Measurements from ENCODE around the gene CRPPA. TPM values are rescaled to one million over a fixed set of nuclear protein-coding genes. Genes with fewer than 3 reads are reported as not detected.

The CRPPA gene
- total RNA-seq (2022; extraction: Qiagen RNA extraction), result 0.45 to 0.67 TPM (median 0.60 TPM) in 5 replicates

GRCh38 chr7:16421333-16422102, at the start of gene CRPPA:
Gene CRPPA (minus strand): TSS chr7:16421538. CDS start chr7:16421322, 216 bp downstream.

GRCh38 chr7:16465469-16466361, 44.4 kb upstream of the CRPPA start, which contains the start of gene SOSTDC1:
Gene SOSTDC1 (minus strand): TSS chr7:16465738. CDS start chr7:16465668, 70 bp downstream.

Other genes starting within 250 kb of the CRPPA start
- gene SOSTDC1, start 44.2 kb upstream of the CRPPA start, total RNA-seq (2022; extraction: Qiagen RNA extraction), result not detected in 5 replicates
- not detected in 5 replicates for gene LRRC72, start 105.3 kb upstream of the CRPPA start, total RNA-seq (2022; extraction: Qiagen RNA extraction)
- gene ANKMY2, start 224.2 kb upstream of the CRPPA start, total RNA-seq (2022; extraction: Qiagen RNA extraction), result 12.2 to 17.2 TPM (median 13.4 TPM) in 5 replicates
- 88.6 to 98.1 TPM (median 94.8 TPM) in 5 replicates for gene BZW2, start 224.6 kb upstream of the CRPPA start, total RNA-seq (2022; extraction: Qiagen RNA extraction)